A673 (cell line): Measurements from ENCODE around the gene DDT.
"Not testable (repeated sequence)": the region's sequence is repeated elsewhere in the genome, so short reads cannot be mapped to it uniquely, and the experiment has no call there.

Experiments
- EZH2 ChIP-seq: fragments of 200-600 bp; sonication (generic); IDR thresholded peaks from 2 replicates; pipeline ENCODE4 v1.6.1; 2017; ENCODE audit warnings: borderline replicate concordance, low read depth, mild to moderate bottlenecking, mixed read lengths, antibody characterized with exemption, low read length; ENCODE audit not compliant: poor library complexity, severe bottlenecking
- TF ChIP-seq, protein P1 (sequence below): fragments of 300-800, 200-600 bp; sonication (generic); conservative IDR thresholded peaks from 2 replicates; pipeline ENCODE4 v1.5.1; 2017; ENCODE audit warnings: low read depth, mild to moderate bottlenecking, antibody characterized with exemption, low read length, moderate library complexity, mixed read lengths

GRCh38 chr22:23940166-23940565 is 34.1 kb downstream of the DDT start:
- TF ChIP-seq, protein P1, sequence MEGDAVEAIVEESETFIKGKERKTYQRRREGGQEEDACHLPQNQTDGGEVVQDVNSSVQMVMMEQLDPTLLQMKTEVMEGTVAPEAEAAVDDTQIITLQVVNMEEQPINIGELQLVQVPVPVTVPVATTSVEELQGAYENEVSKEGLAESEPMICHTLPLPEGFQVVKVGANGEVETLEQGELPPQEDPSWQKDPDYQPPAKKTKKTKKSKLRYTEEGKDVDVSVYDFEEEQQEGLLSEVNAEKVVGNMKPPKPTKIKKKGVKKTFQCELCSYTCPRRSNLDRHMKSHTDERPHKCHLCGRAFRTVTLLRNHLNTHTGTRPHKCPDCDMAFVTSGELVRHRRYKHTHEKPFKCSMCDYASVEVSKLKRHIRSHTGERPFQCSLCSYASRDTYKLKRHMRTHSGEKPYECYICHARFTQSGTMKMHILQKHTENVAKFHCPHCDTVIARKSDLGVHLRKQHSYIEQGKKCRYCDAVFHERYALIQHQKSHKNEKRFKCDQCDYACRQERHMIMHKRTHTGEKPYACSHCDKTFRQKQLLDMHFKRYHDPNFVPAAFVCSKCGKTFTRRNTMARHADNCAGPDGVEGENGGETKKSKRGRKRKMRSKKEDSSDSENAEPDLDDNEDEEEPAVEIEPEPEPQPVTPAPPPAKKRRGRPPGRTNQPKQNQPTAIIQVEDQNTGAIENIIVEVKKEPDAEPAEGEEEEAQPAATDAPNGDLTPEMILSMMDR: not testable (repeated sequence)
- not testable (repeated sequence) for TF ChIP-seq EZH2
